Measurements from ENCODE around the gene EPHB1.

Gene EPHB1

GRCh38 chr3:134807189-134807588, 12.1 kb downstream of the EPHB1 start:
- no peak for DNase-seq

GRCh38 chr3:134808835-134809234, 13.8 kb downstream of the EPHB1 start:
- no peak for DNase-seq

- peak in 10 of 56 donors; percentile 8 to 46 (median 26) for DNase-seq
These were observed 14.5 kb downstream of the EPHB1 start for GRCh38 chr3:134809427-134810051.

GRCh38 chr3:134810052-134810435, 15.0 kb downstream of the EPHB1 start:
- DNase-seq, result no peak

- DNase-seq, result no peak
These were observed 15.8 kb downstream of the EPHB1 start for GRCh38 chr3:134810850-134811249.

- DNase-seq, result no peak
These were observed 18.6 kb downstream of the EPHB1 start for GRCh38 chr3:134813618-134814017.

- DNase-seq, result no peak
These were observed 20.5 kb downstream of the EPHB1 start for GRCh38 chr3:134815519-134815918.

GRCh38 chr3:134816623-134817022, 21.6 kb downstream of the EPHB1 start:
- DNase-seq, result no peak

GRCh38 chr3:134817297-134817696, 22.2 kb downstream of the EPHB1 start:
- DNase-seq, result no peak

- DNase-seq, result no peak
These were observed 25.9 kb downstream of the EPHB1 start for GRCh38 chr3:134820994-134821393.

GRCh38 chr3:134822090-134822489, 27.0 kb downstream of the EPHB1 start:
- no peak for DNase-seq

- no peak for DNase-seq
These were observed 28.6 kb downstream of the EPHB1 start for GRCh38 chr3:134823679-134824078.

- DNase-seq, result no peak
These were observed 29.7 kb downstream of the EPHB1 start for GRCh38 chr3:134824791-134825190.

- no peak for DNase-seq
These were observed 32.2 kb downstream of the EPHB1 start for GRCh38 chr3:134827213-134827612.

- DNase-seq, result no peak
These were observed 34.7 kb downstream of the EPHB1 start for GRCh38 chr3:134829721-134830120.

- no peak for DNase-seq
These were observed 37.5 kb downstream of the EPHB1 start for GRCh38 chr3:134832585-134832984.

GRCh38 chr3:134833453-134834163, 38.5 kb downstream of the EPHB1 start:
- DNase-seq, result no peak

- DNase-seq, result no peak
These were observed 41.9 kb downstream of the EPHB1 start for GRCh38 chr3:134836921-134837320.

- no peak for DNase-seq
These were observed 43.5 kb downstream of the EPHB1 start for GRCh38 chr3:134838599-134838998.

GRCh38 chr3:134839422-134839821, 44.4 kb downstream of the EPHB1 start:
- no peak for DNase-seq

- DNase-seq, result peak in 1 of 56 donors; percentile 44
These were observed 44.9 kb downstream of the EPHB1 start for GRCh38 chr3:134839990-134840389.

- no peak for DNase-seq
These were observed 45.4 kb downstream of the EPHB1 start for GRCh38 chr3:134840459-134840858.

GRCh38 chr3:134846084-134846483, 51.0 kb downstream of the EPHB1 start:
- no peak for DNase-seq
